ENCODE data around the gene ST6GALNAC1. TPM values are rescaled to one million over a fixed set of nuclear protein-coding genes. Genes with fewer than 3 reads are reported as not detected.

The ST6GALNAC1 gene
- total and polyA plus RNA-seq, 2 of the 13 experiments (the other 11 are each of a cell fraction or from before 2014, with no cell fraction given): not detected

GRCh38 chr17:76671123-76671911, 27.8 kb upstream of the ST6GALNAC1 start (continued):
- no peak for TF ChIP-seq MEIS1 (CRISPR knock-in tag; IDR thresholded peaks at IDR 0.05; ENCODE audit: borderline replicate concordance)
- TF ChIP-seq MXI1 (IDR thresholded peaks at IDR 0.05; ENCODE audit: borderline replicate concordance, low read depth, low read length): no peak; the same call in 1 of the 3 replicates
- peak; percentile 90 for TF ChIP-seq CREB1 (IDR thresholded peaks at IDR 0.05)
- peak; percentile 89 for TF ChIP-seq CREB1 (CRISPR knock-in tag; IDR thresholded peaks at IDR 0.05)
- no peak; the same call in 1 of the 2 replicates for TF ChIP-seq TRIM24 (CRISPR knock-in tag; IDR thresholded peaks at IDR 0.05)
- TF ChIP-seq SP5 (CRISPR knock-in tag; IDR thresholded peaks at IDR 0.05; ENCODE audit: borderline replicate concordance, low read depth): 0 out of 2 replicates have a peak, but pooled peaks have one; percentile 23
- TF ChIP-seq ZNF34 (CRISPR knock-in tag; IDR thresholded peaks at IDR 0.05; ENCODE audit: borderline replicate concordance): no peak
- TF ChIP-seq ZNF766 (CRISPR knock-in tag; IDR thresholded peaks at IDR 0.05; ENCODE audit: borderline replicate concordance): no peak
- TF ChIP-seq ZNF496 (CRISPR knock-in tag; IDR thresholded peaks at IDR 0.05; ENCODE audit: insufficient replicate concordance): no peak
- TF ChIP-seq SNRNP70 (IDR thresholded peaks at IDR 0.05; ENCODE audit: low read depth, low read length): no peak
- TF ChIP-seq ZNF552 (CRISPR knock-in tag; IDR thresholded peaks at IDR 0.05; ENCODE audit: borderline replicate concordance): no peak; the same call in 1 of the 2 replicates
- TF ChIP-seq ZNF20 (CRISPR knock-in tag; IDR thresholded peaks at IDR 0.05): no peak
- TF ChIP-seq ZNF816 (CRISPR knock-in tag; IDR thresholded peaks at IDR 0.05; ENCODE audit: borderline replicate concordance): peak; percentile 15; the same call in 1 of the 2 replicates
- TF ChIP-seq PLSCR1 (CRISPR knock-in tag; IDR thresholded peaks at IDR 0.05; ENCODE audit: borderline replicate concordance): no peak
- no peak for TF ChIP-seq DNMT1 (CRISPR knock-in tag; IDR thresholded peaks at IDR 0.05)
- peak; percentile 21; the same call in 1 of the 2 replicates for TF ChIP-seq ZBTB43 (CRISPR knock-in tag; conservative IDR thresholded peaks at IDR 0.05)
- TF ChIP-seq CEBPB (IDR thresholded peaks at IDR 0.05; ENCODE audit: borderline replicate concordance, low read depth, low read length): no peak
- TF ChIP-seq ZMYM2 (CRISPR knock-in tag; IDR thresholded peaks at IDR 0.05): no peak; the same call in none of the 2 replicates
- 0 out of 2 replicates have a peak, but pooled peaks have one; percentile 77 for TF ChIP-seq ZNF550 (CRISPR knock-in tag; IDR thresholded peaks at IDR 0.05; ENCODE audit: borderline replicate concordance)
- TF ChIP-seq KDM5B (CRISPR knock-in tag; IDR thresholded peaks at IDR 0.05; ENCODE audit: borderline replicate concordance): peak; percentile 81
- TF ChIP-seq BHLHE40 (IDR thresholded peaks at IDR 0.05; ENCODE audit: low read length): peak; percentile 14; the same call in 1 of the 2 replicates
- no peak for TF ChIP-seq MBNL3 (CRISPR knock-in tag; conservative IDR thresholded peaks at IDR 0.05)
- TF ChIP-seq ZNF709 (CRISPR knock-in tag; IDR thresholded peaks at IDR 0.05): peak; percentile 76
- TF ChIP-seq GMEB2 (CRISPR knock-in tag; IDR thresholded peaks at IDR 0.05; ENCODE audit: low read depth): peak; percentile 47; the same call in 1 of the 2 replicates
- 0 out of 2 replicates have a peak, but pooled peaks have one; percentile 59 for TF ChIP-seq TFDP1 (CRISPR knock-in tag; IDR thresholded peaks at IDR 0.05; ENCODE audit: borderline replicate concordance)

Data from HepG2 (cell line).